Stromal cell of bone marrow (primary cell): ENCODE results near the gene HSPBP1.

Experiments
- DNase-seq: peaks from one replicate; pipeline ENCODE4 v3.0.0-alpha.2; 2012; ENCODE audit warnings: low read depth

The HSPBP1 gene

DNA sequence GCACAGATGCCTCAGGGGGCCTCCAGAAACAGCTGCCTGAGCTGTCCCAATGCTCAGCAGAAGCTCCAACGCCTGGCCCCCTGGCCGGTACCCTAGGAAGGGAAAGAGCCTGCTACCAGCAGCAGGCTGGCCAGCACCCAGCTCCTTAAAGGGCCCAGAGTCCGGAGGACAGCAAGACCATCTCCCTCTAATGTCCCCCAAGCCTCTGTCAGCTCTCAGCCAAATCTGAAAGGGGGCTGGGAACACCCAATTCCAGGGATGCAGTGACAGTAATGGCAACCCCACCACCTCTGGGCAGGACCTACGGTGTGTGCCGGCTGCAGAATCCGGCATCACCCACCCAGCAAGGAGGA, 25.3 kb downstream of the HSPBP1 start:
- no peak for DNase-seq

DNA sequence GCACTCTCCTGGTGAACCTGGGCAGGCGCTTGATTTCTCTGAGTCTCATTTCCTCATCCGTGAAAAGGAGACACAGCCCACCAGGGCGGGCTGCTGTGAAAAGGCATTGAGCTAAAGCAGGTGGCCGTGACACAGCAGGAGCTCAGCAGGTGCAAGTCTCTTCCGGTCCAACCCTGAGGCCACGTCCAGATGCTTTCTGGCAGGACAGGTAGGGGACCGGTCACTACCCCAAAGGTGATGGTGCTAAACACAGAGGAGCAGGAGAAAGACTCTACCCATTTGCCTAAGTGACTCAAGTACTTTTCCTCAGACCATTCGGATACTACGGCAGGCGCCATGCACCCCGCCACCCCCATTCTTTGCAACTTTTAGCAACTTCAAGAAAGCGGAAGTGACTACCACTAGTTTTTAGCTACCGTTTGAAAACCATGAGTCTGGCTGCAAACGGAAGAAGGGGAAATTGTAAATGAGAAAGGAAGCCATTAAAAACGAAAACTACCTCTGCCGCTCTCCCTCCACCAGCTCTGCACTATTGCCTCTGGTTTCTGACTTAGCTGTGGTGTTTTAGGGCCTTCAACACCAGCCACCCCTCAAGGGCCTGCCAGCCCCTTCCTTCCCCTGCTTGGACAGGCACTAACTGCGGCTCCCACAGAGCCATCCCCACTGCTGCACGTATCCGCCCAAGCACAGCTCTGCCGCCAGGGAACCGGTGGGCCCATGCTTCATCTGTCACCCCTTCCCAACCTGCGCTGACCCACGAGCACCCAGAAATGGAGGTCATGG, 25.9 kb downstream of the HSPBP1 start:
- no peak for DNase-seq

DNA sequence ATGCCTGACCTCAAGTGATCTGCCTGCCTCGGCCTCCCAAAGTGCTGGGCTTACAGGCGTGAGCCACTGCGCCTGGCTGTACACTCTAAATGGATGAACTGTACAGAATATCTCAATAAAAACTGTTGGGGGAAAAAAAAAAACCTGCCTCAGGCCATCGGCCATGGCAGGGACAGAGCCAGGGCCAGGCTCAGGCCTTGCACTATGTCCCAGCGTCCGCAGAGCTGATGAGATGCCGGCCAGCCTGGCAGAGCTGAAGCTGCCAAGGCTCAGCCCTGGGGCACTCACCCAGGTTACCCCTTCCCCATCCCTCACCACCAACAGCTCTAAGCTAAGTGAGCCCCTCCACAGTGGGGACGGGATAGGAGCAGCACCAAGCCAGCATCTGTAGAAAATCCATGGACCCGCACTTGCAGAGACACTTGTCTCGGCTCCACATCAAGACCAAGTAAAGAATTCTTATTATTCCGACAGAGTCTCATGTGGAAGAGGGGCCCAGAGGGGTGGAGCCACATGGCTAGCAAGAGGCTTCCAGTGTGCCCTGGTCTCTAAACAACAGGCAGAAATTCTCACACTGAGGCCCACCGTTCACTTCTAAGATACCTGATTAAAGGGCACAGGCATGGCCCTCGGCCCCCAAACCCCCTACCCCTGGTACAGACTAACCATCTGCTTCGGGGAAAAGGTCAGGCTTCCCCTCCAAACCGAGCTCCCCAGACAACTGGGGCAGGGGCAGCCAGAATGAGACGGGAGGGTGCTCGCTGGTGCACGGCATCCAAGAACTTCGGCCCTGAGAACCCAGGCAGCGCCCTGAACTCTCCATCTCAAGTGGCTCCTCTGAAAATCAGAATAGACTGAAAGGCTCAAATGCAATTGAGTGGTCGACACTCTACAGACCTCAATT, 26.9 kb downstream of the HSPBP1 start:
- DNase-seq, result no peak

DNA sequence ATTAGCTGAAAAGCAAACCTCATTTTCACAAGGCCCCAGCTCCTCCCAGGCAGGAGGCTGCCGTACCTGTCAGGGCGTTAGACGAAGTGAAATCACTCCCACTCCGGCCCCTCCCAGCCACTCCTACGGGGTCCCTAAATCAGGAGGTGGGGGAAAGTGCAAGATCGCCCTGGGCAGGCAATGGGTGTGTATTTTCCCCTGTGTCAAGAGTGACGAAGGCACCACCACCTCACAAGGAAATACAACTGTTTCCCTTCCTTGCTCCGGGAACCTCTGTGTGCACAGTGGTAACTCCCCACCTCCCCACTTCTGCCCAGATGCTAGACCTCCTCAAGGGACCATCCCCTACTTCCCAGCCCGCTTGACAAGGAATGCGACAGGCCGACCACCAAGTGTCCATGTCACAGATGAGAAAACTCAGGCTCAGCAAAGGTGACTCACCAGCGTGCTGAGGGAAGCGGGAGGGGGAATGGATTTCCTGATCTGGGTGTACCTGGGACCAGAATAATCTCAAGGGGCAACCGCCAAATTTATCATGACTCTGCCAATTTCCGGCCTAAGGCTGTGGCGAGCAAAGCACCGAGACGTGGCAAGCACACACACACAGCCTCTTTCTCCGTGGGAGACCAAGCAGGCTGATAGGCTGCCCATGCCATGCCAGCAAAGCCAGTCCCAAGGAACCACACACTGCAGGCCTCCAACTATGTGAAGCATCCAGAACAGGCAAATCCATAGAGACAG, 28.4 kb downstream of the HSPBP1 start:
- no peak for DNase-seq

DNA sequence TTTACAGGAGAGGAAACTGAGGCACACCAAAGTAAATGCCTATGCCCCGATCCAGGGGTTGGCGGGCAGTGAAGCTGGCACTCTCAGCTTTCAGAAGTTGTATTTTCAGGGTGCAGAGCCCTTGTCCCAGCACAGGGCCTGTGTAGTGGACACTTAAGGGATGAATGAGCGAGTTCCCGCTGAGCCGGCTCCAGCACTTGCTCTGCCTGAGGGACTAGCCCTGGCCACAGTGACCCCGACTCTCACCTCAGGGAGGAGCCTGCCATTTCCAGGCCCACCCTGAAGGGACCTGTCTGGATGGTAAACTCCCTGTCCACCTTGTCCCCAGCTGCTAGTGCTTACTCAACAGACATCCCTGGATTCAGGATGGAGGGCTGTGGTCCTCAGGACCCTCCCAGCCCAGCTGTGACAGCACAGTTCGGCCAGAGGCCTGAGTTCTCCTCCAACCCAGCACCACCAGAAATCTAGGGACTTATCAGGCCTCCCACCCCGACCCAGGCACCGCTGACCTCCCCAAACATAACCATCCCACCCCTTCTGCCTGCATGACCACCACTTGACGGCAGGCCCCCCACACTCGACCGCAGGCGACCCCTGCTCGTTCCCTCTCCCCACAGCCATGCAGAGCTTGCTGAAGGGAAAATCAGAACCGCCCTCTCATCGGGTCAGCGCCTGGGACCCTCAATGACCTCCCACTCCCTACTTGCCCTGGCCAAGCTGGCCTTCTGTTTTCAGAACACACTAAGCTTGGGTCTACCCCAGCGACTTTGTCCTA, 29.5 kb downstream of the HSPBP1 start:
- DNase-seq, result no peak

DNA sequence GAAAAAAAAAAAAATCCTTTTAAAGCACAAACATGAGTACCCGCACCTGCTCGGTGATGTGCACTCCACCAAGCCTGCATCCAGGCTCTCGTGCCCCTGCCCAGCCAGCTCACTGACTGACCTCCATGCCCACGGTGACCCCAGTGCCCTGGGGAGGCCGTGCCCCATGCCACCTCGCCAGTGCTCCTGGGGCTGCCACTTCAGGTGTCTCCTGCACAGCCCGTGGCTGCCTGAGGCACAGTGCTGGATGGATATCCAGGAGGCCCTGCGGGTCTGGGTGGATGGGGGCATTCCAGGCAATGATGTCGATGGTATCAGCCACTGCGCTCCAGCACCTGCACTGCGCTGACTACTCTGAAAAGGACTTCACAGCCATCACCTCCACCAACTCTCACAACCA, 30.1 kb downstream of the HSPBP1 start:
- DNase-seq, result no peak

DNA sequence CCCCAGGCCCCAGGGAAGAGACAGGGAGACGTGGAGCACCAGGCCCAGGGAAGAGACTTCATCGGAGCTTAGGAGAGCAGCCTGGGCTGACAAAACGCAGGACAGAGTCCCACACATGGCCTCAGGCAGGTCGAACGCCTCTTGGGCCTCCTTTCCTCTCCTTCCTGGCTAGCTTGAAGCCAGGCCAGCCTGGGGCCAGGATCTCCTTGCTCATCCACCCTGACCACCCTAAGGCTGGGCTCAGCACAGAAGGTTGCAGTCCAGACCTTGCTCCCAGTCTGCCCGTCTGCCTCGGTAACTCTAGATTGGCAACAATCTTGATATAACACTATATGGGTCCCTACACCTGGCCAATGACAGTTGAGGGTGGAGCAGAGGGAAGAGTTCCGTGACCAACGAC, 31.2 kb downstream of the HSPBP1 start:
- no peak for DNase-seq

DNA sequence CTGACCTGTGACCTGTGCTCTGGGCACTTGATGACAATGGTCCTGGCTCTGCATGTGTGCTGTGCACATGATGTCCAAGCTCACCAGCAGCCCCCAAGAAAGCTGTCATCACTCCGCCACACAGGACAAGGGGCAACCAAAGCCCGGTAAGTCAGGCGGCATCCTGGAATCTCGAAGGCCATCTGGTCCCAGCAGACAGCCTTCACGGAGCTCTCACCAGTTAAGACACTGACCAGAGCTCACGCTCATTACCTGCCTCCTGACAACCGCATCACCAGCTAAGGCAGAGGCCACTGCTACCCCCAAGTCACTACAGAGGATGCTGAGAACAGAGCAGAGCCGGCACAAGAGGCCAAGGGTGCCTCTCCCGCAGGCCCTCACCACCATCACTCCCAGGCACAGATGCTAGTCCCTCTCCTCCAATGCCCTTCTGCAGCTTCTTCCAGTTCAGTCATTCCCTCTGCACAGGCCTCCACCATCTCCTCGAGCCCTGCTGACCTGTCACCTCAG, 31.7 kb downstream of the HSPBP1 start:
- no peak for DNase-seq

DNA sequence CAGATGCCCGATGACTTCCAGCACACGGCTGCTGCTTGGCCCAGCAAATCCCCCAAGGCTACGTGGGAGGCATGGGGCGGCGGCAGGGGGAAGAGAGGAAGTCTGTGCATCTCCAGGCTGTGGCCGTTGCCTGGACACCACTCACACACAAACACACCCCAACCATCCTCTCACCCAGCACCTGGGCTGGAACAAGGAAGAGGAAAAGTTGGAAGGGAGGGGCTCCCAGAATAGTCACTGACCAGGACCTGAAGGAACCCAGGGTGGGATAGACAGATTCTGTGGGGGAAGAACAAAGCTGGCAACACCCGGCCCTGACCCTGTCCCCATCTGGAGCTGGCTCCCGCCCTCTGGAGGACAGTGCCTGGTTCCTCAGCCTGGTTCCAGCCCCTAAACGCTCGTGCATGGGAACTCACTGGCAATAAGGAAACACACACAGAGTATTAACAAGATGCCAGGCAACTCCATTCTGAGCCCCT, 32.2 kb downstream of the HSPBP1 start:
- no peak for DNase-seq

DNA sequence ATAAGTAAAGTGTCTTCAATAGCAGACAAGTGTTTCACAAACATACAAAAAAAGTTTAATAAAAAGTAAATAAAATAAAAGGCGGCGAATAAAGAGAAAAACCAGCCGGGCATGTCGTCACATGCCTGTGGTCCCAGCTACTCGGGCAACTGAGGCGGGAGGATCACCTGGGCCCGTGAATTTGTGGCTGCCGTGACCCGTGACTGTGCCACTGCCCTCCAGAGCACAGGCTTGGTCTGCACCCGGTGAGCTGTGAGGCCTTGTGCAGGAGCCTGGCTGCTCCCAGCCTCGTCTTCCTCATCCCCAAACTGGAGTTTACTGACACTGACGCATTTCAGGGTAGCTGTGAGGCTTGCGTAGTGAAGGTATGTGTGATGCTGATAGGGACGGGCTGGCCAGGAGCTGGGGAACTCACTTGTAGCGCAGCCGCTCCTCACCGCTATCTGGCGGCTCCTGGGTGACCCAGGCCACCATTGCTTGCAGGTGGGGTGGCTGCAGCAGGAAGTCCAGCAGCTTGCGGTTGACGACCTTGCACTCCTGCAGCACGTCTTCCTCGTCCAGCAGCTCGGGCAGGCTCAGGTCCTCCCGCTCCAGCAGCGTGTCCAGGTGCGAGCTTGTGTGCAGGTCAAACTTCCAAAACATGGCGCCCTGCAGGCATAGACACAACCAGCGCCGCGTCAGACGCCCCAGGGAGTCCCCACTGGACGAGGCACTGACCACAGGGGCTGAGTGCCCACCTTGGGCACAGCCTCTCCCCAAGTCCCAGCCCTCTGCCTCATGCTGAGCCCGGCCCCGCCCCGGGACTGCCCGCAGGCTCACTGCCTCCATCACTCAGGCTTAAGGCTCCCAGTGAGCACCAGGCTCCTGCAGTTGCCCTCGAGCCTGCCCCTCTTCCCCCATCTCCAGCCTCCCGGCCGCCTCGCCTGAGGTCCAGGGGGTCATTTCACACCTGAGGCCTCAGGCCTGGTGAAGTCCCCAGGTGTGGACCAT, 33.2 kb downstream of the HSPBP1 start:
- no peak for DNase-seq

DNA sequence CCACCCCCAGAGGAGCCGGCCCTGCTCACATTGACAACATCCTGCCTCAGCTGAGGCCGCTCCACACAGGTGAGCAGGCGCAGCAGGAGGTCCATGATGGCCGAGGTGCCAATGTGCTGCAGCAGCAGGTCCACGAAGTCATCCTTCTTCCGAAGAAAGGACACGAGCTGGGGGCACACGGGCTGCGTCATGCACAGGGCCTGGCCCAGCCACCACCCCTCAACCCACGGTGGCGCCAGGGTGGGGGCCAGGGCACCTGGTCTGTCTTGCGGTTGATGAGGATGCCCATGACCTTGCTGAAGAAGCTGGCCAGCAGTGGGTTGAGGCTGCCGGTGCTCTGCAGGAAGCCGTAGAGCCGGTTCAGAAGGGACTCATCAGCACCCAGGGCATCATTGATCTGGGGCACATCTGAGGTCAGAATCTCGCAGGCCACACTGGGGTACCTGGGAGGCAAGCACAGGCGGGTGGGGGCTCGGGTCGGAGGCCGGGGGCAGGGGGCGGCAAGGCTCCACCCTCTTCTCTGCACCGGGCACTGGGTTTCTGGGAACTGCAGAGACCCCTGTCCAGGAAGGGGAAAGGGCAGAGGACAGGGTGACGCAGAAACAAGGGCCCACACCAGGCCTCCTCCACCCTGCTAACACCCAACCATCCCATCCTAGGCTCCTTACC, 34.5 kb downstream of the HSPBP1 start:
- DNase-seq, result no peak

DNA sequence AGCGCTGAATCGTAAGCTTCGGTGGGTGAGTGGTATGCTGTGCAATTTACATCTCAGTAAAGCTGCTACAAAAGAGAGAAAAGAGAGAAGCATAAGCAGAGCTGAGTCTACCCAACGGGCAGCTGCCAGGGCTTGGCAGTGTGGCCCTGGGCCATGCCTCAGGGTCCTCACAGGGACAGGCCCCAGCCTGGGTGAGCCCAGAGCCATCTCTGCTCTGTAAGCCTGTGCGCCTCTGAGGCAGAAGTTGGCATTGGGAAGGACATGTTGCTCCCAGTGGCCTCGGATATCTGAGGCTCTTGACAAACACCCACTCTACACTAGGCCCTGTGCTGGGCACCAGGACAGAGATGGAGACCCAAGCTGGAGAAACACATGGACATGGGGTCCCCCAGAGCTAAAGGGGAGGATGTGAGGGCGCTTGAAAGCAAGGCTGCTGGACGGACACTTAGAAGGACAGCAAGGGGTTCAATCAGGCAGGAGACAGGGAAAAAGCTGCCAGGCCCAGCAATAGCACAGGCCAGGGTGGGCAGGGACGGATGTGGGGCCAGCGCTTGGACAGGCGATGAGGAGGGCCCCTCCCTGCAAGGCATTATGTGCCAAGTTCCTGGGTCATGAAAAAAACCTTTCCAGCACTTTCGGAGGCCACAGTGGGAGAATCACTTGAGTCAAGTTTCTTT, 35.8 kb downstream of the HSPBP1 start:
- DNase-seq, result no peak

DNA sequence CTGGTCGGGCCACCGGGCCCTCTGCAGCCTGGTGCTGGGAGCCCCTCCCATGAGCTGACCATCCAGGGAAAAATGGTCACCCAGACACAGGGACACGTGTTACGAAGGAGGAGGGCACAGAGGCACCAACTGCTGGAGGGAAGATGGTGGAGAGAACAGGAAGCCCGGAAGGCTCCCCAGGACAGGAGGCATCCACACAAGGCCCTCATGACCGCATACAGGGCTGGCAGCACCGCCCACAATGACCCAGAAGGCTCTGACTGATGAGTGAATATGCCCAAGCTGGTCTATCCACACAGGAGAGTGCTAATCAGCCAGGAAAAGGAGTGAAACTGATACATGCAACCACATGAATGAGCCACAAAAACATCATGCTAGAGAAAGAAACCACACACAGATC, 37.4 kb downstream of the HSPBP1 start:
- no peak for DNase-seq

DNA sequence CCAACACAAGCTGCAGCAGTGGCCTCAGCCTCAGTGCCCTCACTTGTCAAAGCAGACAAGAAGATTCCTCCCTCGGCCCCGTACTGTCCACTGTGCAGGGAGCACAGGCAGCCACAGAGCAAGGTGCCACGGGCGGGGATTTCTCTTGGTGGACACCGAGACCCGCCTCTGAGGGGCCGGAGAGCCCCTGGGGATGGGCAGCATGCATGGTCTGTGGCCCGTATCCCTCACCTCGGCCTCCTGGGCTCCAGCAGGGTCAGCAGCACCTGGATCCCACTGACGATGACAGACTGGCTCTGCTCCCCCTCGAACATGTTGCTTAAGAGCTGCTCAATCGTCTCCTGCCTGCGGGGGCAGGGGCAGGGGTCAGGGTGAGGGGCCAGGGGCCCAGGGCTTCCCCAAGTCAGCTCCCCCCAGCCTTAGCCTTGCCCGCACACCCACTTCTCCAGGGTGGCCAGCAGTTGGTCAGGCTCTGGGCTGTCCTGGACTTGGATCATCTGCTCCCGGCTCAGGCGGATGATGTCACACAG, 37.9 kb downstream of the HSPBP1 start:
- DNase-seq, result no peak

DNA sequence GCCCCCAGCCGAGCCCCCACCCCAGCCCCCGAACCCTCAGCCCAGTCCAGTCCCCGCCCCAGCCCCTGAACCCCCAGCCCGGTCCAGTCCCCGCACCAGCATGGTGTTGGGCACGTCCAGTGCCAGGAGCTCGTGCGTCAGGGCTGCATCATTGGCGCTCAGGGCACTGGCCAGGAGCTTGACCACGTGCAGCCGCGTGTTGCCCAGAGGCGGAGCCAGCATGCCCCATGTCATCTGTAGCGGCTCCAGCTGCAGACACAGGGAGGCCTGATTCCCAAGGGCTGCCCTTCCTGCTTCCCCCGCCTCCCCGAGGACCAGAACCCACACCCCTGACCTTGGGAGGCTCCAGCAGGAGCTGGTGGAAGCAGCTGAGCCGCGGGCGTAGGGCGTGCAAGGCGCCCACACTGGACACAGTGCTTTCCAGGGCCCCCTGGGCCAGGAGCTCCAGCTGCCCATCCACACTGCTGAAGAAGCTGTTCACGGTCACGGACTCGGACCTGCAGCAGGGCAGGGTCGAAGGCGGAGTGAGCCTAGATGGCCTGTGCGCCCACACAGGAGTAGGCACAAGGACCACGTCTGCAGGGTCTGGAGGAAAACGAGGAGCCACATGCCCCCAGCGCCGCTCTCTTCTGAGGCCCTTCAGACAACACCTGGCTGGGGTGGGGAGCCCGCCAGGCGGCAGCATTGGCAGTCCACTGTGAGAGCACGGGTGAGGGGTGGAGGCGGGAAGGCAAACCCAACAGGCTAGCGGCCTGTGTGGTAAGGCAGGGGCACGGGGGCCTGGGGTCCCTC, 38.6 kb downstream of the HSPBP1 start:
- DNase-seq, result no peak

DNA sequence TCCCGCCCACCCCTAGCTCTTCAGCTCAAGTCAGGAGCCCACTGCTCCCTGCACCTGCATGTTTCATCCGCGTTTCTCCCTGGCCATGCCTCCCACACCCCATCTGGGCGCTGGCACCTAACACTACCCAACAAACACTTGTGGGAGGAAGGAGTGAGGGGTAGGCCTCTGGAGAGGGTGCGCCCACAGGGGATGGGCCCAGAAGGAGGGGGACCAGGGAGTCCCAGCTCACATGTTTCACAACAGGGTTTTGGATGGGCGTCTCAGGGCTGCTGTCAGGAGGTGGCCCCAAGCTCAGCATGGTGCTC, 39.2 kb downstream of the HSPBP1 start:
- DNase-seq, result no peak

DNA sequence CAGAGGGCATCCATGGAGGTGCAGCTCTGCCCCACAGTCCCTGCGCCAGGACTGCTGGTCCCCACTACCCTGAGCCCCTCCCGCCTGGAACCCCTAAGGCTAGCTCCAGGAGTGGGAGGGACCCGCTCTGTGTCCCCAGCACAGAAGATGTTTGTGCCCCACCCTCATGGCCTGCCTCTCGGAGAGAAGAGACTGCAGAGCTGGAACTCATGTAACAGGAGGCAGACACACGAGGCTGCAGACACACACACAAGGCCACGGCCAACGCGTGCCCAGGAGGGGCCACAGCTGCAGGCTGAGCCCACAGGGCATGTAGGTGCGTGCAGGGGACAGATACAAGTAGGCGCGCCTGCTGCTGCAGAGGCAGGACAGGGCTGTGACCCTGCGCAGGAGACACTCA, 40.9 kb downstream of the HSPBP1 start:
- DNase-seq, result no peak

DNA sequence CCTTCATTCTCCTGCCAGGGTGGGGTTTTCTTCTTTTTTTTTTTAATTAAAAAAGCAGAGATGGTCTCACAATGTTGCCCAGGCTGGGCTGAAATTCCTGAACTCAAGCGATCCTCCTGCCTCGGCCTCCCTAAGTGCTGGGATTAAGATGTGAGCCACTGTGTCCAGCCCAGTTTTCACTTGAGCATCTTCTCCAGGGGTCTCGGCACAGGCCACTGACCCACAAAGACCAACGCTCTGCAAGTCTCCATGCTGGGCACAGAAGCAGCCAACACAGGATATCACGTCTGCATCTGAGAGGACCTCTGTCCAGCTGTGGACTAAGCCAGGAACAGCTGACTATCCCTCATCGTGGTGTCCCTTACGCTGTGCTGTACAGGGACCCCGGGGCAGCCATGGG, 41.9 kb downstream of the HSPBP1 start:
- no peak for DNase-seq
